Loucy (cell line): Measurements from ENCODE around the gene MAP3K7CL.

Source experiments
- H2AFZ ChIP-seq: fragments of 200-600 bp; sonication (generic); 2 replicates; pipeline ENCODE4 v1.6.0; 2016; ENCODE audit warnings: antibody characterized with exemption, mild to moderate bottlenecking, low read length, moderate library complexity
- H3F3A ChIP-seq: fragments of 200-600 bp; 2 replicates; pipeline ENCODE4 v1.6.0; 2016; ENCODE audit warnings: antibody characterized with exemption, low read depth, mild to moderate bottlenecking
- H3K27me3 ChIP-seq: fragments of 200-600 bp; sonication (generic); 2 replicates; pipeline ENCODE4 v1.6.1; 2014; ENCODE audit warnings: low read length, mild to moderate bottlenecking; ENCODE audit not compliant: insufficient read depth, poor library complexity, severe bottlenecking
- H3K36me3 ChIP-seq: fragments of 200-600 bp; sonication (generic); 2 replicates; pipeline ENCODE4 v1.6.1; 2016; ENCODE audit warnings: low read length; ENCODE audit not compliant: insufficient read depth
- H3K4me1 ChIP-seq: fragments of 200-600 bp; sonication (generic); 2 replicates; pipeline ENCODE4 v1.5.1; 2014; ENCODE audit warnings: low read length, mild to moderate bottlenecking; ENCODE audit not compliant: insufficient read depth, poor library complexity, severe bottlenecking
- H3K4me2 ChIP-seq: fragments of 200-600 bp; sonication (generic); 2 replicates; pipeline ENCODE4 v1.6.0; 2014; ENCODE audit warnings: antibody characterized with exemption, low read length, low read depth, mild to moderate bottlenecking; ENCODE audit not compliant: poor library complexity, severe bottlenecking
- H3K4me3 ChIP-seq: fragments of 200-600 bp; sonication (generic); 2 replicates; pipeline ENCODE4 v1.5.1; 2014; ENCODE audit warnings: low read length, mild to moderate bottlenecking, mixed read lengths; ENCODE audit not compliant: poor library complexity, severe bottlenecking
- H3K79me2 ChIP-seq: fragments of 200-600 bp; sonication (generic); 2 replicates; pipeline ENCODE4 v1.6.1; 2014; ENCODE audit warnings: low read length; ENCODE audit not compliant: insufficient read depth
- H3K9ac ChIP-seq: fragments of 200-600 bp; sonication (generic); 2 replicates; pipeline ENCODE4 v1.6.0; 2014; ENCODE audit warnings: mild to moderate bottlenecking, low read depth, low read length, moderate library complexity; ENCODE audit not compliant: poor library complexity, severe bottlenecking
- H3K9me2 ChIP-seq: fragments of 200-600 bp; sonication (generic); replicated peaks from 2 replicates; pipeline ENCODE4 v1.6.1; 2016; ENCODE audit warnings: low read depth, low read length, mixed read lengths
- H3K9me3 ChIP-seq: fragments of 200-600 bp; sonication (generic); 2 replicates; pipeline ENCODE4 v1.6.1; 2014; ENCODE audit warnings: mild to moderate bottlenecking, antibody characterized with exemption, low read length, low read depth; ENCODE audit not compliant: insufficient read depth
- H4K20me1 ChIP-seq: fragments of 200-600 bp; sonication (generic); 2 replicates; pipeline ENCODE4 v1.6.0; 2014; ENCODE audit warnings: antibody characterized with exemption, low read length, mild to moderate bottlenecking; ENCODE audit not compliant: insufficient read depth, poor library complexity, severe bottlenecking
- EZH2phosphoT487 ChIP-seq: fragments of 200-600 bp; IDR thresholded peaks from 2 replicates; pipeline ENCODE4 v1.6.1; 2018; ENCODE audit warnings: antibody characterized with exemption, mild to moderate bottlenecking, moderate library complexity, borderline replicate concordance
- TF ChIP-seq, protein P1 (sequence below): fragments of 200-600 bp; sonication (generic); conservative IDR thresholded peaks from 2 replicates; pipeline ENCODE4 v1.5.1; 2014; ENCODE audit warnings: mild to moderate bottlenecking, antibody characterized with exemption, low read length

MAP3K7CL gene

DNA sequence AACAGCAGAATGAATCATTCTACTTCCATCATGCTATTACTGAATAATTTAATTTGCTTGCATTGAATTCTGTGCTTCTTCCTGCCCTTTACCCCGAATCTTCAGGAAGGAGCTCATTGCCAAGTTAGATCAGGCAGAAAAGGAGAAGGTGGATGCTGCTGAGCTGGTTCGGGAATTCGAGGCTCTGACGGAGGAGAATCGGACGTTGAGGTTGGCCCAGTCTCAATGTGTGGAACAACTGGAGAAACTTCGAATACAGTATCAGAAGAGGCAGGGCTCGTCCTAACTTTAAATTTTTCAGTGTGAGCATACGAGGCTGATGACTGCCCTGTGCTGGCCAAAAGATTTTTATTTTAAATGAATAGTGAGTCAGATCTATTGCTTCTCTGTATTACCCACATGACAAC is 44.2 kb downstream of the MAP3K7CL start:
- Histone ChIP-seq H3F3A (no peaks in the 10 kb centered on the region), H3K9me3 (no peaks in the 10 kb centered on the region), H3K4me1 (no peaks in the 10 kb centered on the region), H3K27me3 (no peaks in the 10 kb centered on the region), H3K36me3 (no peaks in the 10 kb centered on the region), H2AFZ (no peak overlapping the region), H3K79me2 (no peaks in the 10 kb centered on the region), H4K20me1 (no peaks in the 10 kb centered on the region), H3K9ac (no peak overlapping the region), H3K9me2 (no peaks in the 10 kb centered on the region), H3K4me3 (no peak overlapping the region), H3K4me2 (no peak overlapping the region)
- TF ChIP-seq EZH2phosphoT487 = no peak
- TF ChIP-seq, protein P1, sequence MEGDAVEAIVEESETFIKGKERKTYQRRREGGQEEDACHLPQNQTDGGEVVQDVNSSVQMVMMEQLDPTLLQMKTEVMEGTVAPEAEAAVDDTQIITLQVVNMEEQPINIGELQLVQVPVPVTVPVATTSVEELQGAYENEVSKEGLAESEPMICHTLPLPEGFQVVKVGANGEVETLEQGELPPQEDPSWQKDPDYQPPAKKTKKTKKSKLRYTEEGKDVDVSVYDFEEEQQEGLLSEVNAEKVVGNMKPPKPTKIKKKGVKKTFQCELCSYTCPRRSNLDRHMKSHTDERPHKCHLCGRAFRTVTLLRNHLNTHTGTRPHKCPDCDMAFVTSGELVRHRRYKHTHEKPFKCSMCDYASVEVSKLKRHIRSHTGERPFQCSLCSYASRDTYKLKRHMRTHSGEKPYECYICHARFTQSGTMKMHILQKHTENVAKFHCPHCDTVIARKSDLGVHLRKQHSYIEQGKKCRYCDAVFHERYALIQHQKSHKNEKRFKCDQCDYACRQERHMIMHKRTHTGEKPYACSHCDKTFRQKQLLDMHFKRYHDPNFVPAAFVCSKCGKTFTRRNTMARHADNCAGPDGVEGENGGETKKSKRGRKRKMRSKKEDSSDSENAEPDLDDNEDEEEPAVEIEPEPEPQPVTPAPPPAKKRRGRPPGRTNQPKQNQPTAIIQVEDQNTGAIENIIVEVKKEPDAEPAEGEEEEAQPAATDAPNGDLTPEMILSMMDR = no peak

DNA sequence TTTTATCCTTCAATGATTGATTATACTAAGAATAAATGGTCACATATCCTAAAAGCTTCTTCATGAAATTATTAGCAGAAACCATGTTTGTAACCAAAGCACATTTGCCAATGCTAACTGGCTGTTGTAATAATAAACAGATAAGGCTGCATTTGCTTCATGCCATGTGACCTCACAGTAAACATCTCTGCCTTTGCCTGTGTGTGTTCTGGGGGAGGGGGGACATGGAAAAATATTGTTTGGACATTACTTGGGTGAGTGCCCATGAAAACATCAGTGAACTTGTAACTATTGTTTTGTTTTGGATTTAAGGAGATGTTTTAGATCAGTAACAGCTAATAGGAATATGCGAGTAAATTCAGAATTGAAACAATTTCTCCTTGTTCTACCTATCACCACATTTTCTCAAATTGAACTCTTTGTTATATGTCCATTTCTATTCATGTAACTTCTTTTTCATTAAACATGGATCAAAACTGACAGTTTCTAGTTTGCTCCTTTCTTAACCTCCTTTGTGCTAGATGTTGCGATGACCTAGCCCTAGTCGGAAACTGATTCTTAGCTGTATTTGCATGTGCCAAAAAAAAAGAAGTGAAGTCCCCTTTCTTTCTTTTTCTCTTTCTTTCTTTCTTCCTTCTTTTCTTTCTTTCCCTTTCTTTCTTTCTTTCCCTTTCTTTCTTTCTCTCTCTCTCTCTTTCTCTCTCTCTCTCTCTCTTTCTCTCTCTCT is 45.1 kb downstream of the MAP3K7CL start:
- H3K9me3 ChIP-seq = no peaks in the 10 kb centered on the region
- no peak overlapping the region for H3K4me2 ChIP-seq
- H2AFZ ChIP-seq = no peak overlapping the region

DNA sequence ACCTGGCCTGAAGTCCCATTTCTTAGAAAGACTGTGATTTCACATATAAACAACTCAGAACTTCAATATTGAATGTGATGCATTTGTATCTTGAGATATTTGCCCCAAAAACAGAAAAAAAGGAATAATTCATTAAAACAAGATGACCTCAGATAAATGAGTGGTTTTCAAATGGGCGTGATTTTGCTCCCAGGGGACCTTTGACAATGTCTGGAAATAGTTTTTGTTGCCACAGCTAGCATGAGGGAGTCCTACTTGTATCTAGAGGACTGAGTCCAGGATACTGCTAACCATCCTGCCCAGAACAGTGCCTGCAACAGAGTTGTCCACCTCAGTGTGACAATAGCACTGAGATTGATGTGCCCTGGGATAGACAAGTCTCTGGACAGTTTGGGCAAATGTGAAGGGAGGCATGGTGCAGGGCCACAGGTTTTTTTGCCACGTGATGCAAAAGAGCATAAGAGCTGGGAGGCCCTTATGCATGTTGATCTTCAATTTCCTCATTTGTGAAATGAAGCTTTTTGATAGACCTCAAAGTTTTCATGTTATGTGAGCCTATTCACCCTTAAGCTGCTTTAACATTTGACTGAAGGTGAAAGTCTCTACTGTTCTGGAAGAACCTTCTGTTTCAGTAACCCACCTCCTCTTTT is 46.2 kb downstream of the MAP3K7CL start:
- Histone ChIP-seq H3K9ac (no peak overlapping the region), H3K36me3 (no peaks in the 10 kb centered on the region), H3K9me2 (no peaks in the 10 kb centered on the region), H3K4me1 (no peaks in the 10 kb centered on the region), H3K4me3 (no peak overlapping the region), H4K20me1 (no peaks in the 10 kb centered on the region), H3K9me3 (no peaks in the 10 kb centered on the region), H2AFZ (no peak overlapping the region), H3K27me3 (no peaks in the 10 kb centered on the region), H3K4me2 (no peak overlapping the region), H3K79me2 (no peaks in the 10 kb centered on the region), H3F3A (no peaks in the 10 kb centered on the region)
- TF ChIP-seq EZH2phosphoT487 = no peak
- TF ChIP-seq, protein P1 = no peak

More for the DNA sequence above, 45.1 kb downstream of the MAP3K7CL start:
- no peaks in the 10 kb centered on the region for H4K20me1 ChIP-seq
- no peaks in the 10 kb centered on the region for H3F3A ChIP-seq
- H3K36me3 ChIP-seq = no peaks in the 10 kb centered on the region
- no peaks in the 10 kb centered on the region for H3K4me1 ChIP-seq
- TF ChIP-seq, protein P1 = no peak
- no peak for TF ChIP-seq EZH2phosphoT487
- H3K4me3 ChIP-seq = no peak overlapping the region
- no peaks in the 10 kb centered on the region for H3K9me2 ChIP-seq
- H3K79me2 ChIP-seq = no peaks in the 10 kb centered on the region
- no peak overlapping the region for H3K9ac ChIP-seq
- H3K27me3 ChIP-seq = no peaks in the 10 kb centered on the region
